T-helper 1 cell treated with Interleukin-12 subunit alpha and Interleukin-12 subunit beta and Interleukin-4 antibody, amounts not matched to agents 30 μg/mL and 1 μg/mL, for 36 hours (primary cell): Measurements from ENCODE around the gene NAALADL2.

Experiments used
- H3K27ac Mint-ChIP-seq: one replicate; pipeline ENCODE4 v1.8.0; 2021; ENCODE audit warnings: mild to moderate bottlenecking, mixed read lengths
- H3K27me3 Mint-ChIP-seq: one replicate; pipeline ENCODE4 v1.8.0; 2021; ENCODE audit warnings: low read depth, mixed read lengths
- H3K36me3 Mint-ChIP-seq: one replicate; pipeline ENCODE4 v1.8.0; 2021; ENCODE audit warnings: low read depth, mixed read lengths
- H3K4me1 Mint-ChIP-seq: one replicate; pipeline ENCODE4 v1.8.0; 2021; ENCODE audit warnings: low read depth, mixed read lengths
- H3K4me3 Mint-ChIP-seq: one replicate; pipeline ENCODE4 v1.8.0; 2021; ENCODE audit warnings: mild to moderate bottlenecking, moderate library complexity, mixed read lengths
- H3K9me3 Mint-ChIP-seq: one replicate; pipeline ENCODE4 v1.8.0; 2021; ENCODE audit warnings: mixed read lengths

NAALADL2 gene

DNA sequence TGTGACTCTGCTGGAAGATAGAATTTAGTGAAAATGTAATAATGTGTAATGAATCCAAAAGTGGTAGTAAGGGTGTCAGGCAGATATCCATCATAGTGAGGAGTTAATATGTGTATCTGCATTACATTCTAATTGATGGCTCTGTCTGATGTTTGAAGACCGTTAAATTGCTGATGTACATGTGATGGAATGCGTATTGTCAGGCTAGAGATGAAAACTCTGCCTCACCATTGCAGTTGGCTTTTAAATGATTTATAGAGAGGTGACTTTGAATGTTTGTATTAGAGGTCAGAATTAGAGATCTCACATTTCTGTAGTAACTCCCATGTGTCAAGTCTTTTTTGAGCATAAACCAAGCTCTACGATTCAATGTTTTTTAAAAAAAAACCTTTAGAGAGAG, 234.6 kb downstream of the NAALADL2 start:
- Mint-ChIP-seq H3K9me3 (no peaks in the 10 kb centered on the region), H3K4me3 (no peak overlapping the region)

DNA sequence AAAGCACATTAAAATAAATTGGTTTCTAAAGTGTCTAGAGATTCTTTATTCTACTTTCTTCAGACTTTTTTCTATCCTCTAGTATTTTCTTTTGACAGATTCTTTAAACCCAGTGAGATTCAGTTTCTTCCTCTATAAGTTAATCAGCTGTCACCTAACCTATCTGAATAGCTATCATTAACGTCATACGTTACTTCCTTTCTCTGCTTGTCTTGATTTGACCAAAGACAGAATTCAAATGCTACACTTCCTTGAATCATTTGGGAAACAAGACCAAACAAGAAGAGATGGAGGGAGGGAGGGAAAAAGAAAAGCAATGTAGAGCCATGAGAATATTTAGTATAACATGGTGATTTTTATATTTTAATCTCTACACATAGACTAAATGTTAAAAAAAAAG, 235.2 kb downstream of the NAALADL2 start:
- Mint-ChIP-seq H3K4me1 (no peaks in the 10 kb centered on the region), H3K27me3 (no peaks in the 10 kb centered on the region), H3K36me3 (no peaks in the 10 kb centered on the region), H3K4me3 (no peak overlapping the region), H3K9me3 (no peaks in the 10 kb centered on the region), H3K27ac (no peak overlapping the region)

More for the DNA sequence above, 234.6 kb downstream of the NAALADL2 start:
- Mint-ChIP-seq H3K4me1 (no peaks in the 10 kb centered on the region), H3K36me3 (no peaks in the 10 kb centered on the region), H3K27me3 (no peaks in the 10 kb centered on the region), H3K27ac (no peak overlapping the region)

DNA sequence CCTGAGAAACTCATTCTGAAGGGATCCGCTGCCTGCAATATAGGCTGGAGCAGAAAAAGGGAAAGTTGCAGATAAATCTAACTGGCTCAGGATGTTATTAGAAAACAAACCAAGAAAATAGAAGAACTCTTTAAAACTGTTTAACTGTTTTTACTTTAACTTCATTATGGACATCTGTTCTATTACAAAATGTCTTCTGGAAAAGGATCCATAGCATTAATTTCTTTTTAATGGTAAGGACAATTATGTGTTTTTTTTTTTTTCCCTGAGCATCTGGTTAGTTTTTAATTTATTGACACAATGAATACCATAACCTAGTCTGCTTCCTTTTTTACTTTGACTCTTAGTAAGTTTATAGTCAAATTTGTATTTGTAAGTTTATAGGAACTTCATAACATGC, 239.5 kb downstream of the NAALADL2 start:
- no peaks in the 10 kb centered on the region for H3K4me1 Mint-ChIP-seq
- H3K9me3 Mint-ChIP-seq = no peaks in the 10 kb centered on the region
- H3K4me3 Mint-ChIP-seq = no peak overlapping the region
- H3K27ac Mint-ChIP-seq = no peak overlapping the region
- no peaks in the 10 kb centered on the region for H3K27me3 Mint-ChIP-seq
- no peaks in the 10 kb centered on the region for H3K36me3 Mint-ChIP-seq

DNA sequence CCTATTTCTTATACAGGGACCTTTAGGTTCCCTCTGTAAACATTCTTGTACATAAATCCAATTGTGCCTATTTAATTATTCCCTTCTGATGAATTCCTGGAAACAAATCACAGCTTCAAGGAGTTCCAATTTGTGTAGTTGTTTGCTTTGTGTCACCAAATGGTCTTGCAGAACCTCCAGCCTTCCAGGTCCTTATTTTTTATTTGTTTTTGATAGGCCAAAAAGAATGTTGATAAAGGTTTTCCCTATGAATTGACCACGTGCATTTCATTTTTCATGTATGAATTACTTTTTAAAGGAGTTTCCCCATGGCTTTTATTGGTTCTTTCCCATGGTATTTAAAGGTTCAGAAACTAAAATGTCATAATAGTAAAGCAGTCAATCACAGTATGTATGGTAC, 243.0 kb downstream of the NAALADL2 start:
- H3K27ac Mint-ChIP-seq = no peak overlapping the region
- no peaks in the 10 kb centered on the region for H3K9me3 Mint-ChIP-seq
- H3K4me1 Mint-ChIP-seq = no peaks in the 10 kb centered on the region
- no peaks in the 10 kb centered on the region for H3K36me3 Mint-ChIP-seq
- H3K4me3 Mint-ChIP-seq = no peak overlapping the region
- H3K27me3 Mint-ChIP-seq = no peaks in the 10 kb centered on the region

DNA sequence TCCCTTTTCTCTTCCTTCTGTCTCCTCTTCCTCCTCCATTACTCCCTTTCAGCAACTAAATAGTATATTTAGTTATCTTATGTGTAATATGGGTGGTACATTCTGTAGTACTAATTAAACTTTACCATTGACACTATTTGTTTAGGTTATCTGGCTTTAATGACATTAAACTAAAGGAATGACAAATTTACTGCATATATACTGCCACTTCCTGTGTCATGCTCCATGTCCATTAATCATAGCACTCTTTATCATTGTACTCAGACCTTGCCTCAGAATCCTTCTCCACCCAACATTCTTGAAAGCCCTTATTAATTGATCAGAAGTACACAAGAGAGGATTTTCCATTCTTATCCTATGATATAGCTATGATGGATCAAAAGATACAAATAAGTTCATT, 244.2 kb downstream of the NAALADL2 start:
- H3K4me3 Mint-ChIP-seq = no peak overlapping the region

DNA sequence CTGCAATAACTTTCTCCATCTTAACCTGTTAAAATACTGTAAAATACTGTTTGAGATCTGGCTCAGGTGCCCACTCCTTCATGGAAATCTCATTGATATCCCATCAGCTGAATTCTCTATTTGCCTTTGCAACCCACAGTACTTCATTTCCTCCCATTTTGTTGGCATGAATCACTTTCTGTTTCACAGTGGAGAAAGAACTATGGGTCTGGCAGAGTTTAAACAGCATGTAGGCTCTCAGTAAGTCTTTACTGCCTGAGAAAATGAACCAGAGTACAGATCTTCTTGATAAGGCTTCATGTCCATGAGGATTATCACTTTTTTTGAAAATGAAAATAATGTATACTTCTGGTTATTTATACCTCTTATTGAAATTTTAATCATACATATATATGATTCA, 245.9 kb downstream of the NAALADL2 start:
- no peak overlapping the region for H3K27ac Mint-ChIP-seq
- no peak overlapping the region for H3K4me3 Mint-ChIP-seq
- H3K36me3 Mint-ChIP-seq = no peaks in the 10 kb centered on the region
- no peaks in the 10 kb centered on the region for H3K9me3 Mint-ChIP-seq
- H3K27me3 Mint-ChIP-seq = no peaks in the 10 kb centered on the region
- H3K4me1 Mint-ChIP-seq = no peaks in the 10 kb centered on the region

More for the DNA sequence above, 244.2 kb downstream of the NAALADL2 start:
- no peaks in the 10 kb centered on the region for H3K36me3 Mint-ChIP-seq
- H3K27me3 Mint-ChIP-seq = no peaks in the 10 kb centered on the region
- H3K4me1 Mint-ChIP-seq = no peaks in the 10 kb centered on the region
- H3K27ac Mint-ChIP-seq = no peak overlapping the region
- no peaks in the 10 kb centered on the region for H3K9me3 Mint-ChIP-seq

DNA sequence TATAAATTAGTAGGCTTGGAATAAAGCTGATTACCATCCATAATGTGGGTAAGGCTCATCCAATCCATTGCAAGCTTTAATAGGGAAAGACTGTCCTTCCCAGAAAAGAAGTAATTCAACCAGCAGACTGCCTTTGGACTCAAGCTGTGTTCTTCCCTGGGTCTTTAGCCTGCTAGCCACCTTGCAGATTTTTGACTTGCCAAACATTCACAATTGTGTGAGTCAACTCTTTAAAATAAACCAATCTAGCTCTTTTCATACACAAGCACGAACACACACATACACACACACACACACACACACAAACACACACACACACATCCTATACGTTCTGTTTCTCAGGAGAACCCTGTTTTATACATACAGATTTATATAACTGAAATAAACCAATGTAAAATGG, 248.1 kb downstream of the NAALADL2 start:
- no peak overlapping the region for H3K4me3 Mint-ChIP-seq
- H3K27ac Mint-ChIP-seq = no peak overlapping the region
- H3K36me3 Mint-ChIP-seq = no peaks in the 10 kb centered on the region
- no peaks in the 10 kb centered on the region for H3K4me1 Mint-ChIP-seq
- H3K9me3 Mint-ChIP-seq = no peaks in the 10 kb centered on the region
- no peaks in the 10 kb centered on the region for H3K27me3 Mint-ChIP-seq

DNA sequence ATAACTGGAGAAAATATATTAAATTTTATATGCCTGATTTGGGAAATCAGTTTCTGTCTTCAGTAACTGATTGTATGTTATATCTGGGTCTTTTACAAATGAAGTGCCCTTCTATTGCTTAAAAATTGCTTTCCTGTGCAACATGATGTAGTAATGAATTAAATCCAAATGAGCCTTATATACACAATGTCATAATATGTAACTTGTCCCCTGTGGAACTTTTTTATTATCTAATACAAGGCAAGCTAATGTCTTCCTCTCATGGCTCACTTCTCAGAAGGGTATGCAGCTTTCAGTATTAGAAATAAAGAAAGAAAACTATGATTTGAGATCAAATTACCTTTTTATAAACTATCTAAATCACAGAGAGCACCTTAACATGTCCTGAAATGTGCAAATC, 248.9 kb downstream of the NAALADL2 start:
- H3K4me1 Mint-ChIP-seq = no peaks in the 10 kb centered on the region
- H3K9me3 Mint-ChIP-seq = no peaks in the 10 kb centered on the region
- H3K36me3 Mint-ChIP-seq = no peaks in the 10 kb centered on the region
- H3K27me3 Mint-ChIP-seq = no peaks in the 10 kb centered on the region
- H3K4me3 Mint-ChIP-seq = no peak overlapping the region
- H3K27ac Mint-ChIP-seq = no peak overlapping the region

DNA sequence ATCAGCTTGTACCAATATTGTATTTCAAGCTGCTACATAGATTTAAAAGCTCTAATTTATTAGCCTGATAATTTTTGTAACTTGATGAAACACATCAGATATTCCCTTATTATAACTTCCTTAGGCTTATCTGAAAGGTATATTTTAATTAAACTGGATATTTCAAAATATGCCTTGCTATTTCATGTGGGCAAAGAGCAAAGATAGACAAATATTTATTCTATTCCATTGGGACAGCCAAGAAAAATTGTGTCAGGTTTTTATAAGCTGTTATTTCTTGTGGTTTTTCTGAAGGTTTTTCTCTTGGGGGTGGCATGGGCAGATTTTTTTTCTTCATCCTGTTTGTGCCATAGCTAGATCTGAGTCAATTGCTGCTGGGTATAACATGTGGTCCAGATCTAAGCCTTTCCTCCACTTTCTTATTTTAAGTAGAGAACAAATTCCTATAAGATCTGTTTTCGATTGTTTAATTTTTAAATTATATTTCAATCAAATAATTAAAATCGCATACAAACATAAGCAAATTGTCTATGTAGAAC, 249.5 kb downstream of the NAALADL2 start:
- no peak overlapping the region for H3K27ac Mint-ChIP-seq
- H3K9me3 Mint-ChIP-seq = no peaks in the 10 kb centered on the region
- H3K4me3 Mint-ChIP-seq = no peak overlapping the region
- no peaks in the 10 kb centered on the region for H3K4me1 Mint-ChIP-seq
- no peaks in the 10 kb centered on the region for H3K27me3 Mint-ChIP-seq
- no peaks in the 10 kb centered on the region for H3K36me3 Mint-ChIP-seq

DNA sequence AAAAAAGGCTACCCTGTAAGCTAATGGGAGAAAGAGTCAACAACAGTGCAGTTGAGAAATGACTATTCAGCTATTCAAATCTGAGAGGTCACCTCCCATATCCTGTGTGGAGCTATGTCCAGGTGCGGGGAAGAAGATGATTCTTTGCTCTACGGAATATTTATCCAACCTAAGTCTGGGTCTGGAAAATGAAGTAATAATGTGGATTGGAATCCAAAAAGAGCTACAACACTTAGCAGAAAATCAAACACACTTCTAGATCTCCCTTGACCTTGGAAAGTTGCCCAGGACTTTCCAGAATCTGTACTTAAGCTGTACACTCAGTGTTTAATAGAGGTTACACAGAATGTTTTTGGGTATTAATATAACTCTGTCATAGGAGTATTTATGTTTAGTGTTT, 251.9 kb downstream of the NAALADL2 start:
- Mint-ChIP-seq H3K27me3 (no peaks in the 10 kb centered on the region), H3K9me3 (peaks cover 3% of the 10 kb centered on the region), H3K36me3 (no peaks in the 10 kb centered on the region), H3K4me3 (no peak overlapping the region), H3K27ac (no peak overlapping the region), H3K4me1 (no peaks in the 10 kb centered on the region)

DNA sequence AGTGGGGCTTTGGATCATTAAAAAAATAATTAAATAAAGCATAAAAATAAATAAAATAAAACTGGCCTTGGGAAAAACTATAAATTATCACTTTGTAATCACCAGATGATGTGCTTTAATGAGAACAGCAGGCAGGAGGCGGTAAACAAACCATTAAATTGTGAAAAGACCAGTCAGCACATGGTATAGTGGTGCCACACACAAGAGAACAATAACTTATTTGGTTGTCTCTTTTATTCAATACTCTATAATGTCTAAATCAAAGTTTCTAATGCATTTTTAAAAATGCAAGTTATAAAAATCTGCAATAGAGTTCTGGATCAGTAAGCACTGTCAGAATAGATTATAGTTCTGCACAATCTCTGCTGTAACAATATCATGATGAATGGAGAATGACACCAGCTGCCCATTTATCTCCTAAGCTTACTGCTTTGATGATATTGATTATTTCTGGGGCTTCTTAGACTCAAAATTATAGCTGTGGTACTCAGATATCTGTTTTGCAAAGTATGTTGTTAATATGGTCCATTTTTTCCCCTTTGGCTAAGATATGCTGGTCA, 259.3 kb downstream of the NAALADL2 start:
- no peaks in the 10 kb centered on the region for H3K27me3 Mint-ChIP-seq

DNA sequence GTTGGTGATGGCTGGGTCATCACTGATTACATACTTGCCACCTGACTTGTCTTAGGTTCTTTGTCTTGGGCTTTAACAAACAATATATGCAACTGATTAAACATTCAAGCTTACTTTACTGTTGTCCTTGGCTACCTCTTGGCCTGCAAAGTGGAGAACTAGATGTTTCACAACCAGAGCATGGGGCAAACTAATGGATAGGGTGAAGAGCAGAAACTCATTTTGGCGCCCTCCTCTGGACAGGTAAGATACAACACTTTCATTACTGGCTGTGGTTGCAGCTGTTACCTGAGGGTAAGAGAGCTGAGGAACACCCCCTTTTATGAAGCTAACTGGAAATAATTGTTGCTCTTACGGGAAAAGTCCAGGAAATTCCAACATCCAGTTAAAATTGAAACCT, 262.1 kb downstream of the NAALADL2 start:
- no peak overlapping the region for H3K27ac Mint-ChIP-seq
- H3K9me3 Mint-ChIP-seq = no peaks in the 10 kb centered on the region
- H3K4me1 Mint-ChIP-seq = no peaks in the 10 kb centered on the region
- no peak overlapping the region for H3K4me3 Mint-ChIP-seq
- no peaks in the 10 kb centered on the region for H3K27me3 Mint-ChIP-seq
- no peaks in the 10 kb centered on the region for H3K36me3 Mint-ChIP-seq

More for the DNA sequence above, 259.3 kb downstream of the NAALADL2 start:
- no peak overlapping the region for H3K27ac Mint-ChIP-seq
- peaks cover 3% of the 10 kb centered on the region for H3K9me3 Mint-ChIP-seq
- H3K4me1 Mint-ChIP-seq = no peaks in the 10 kb centered on the region
- no peaks in the 10 kb centered on the region for H3K36me3 Mint-ChIP-seq
- H3K4me3 Mint-ChIP-seq = no peak overlapping the region

DNA sequence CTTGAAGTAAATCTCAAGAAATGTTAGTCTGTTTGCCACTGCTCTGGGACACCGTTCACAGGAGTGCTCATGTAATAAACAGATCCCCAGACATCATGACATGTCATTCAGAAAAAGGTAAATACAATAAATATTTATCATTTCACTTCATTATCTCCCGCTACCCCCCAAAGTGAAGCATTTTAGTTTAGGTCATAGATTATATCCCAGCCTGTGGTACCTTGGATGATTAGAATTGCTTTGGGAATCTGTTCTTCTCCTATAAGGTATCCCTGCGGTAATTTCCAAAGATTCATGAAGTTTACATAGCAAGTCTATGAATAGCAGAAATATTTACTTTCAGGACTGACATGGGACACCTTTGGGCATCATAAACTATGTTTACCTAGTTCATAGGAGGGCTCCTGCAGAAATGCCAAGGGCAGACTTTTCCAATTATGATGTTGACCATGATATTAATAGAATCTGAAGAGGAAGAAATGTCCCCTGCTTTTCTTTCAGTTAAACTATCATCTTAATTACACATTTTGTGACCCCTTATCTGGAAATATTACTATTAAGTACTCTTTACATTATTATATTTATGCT, 268.0 kb downstream of the NAALADL2 start:
- Mint-ChIP-seq H3K36me3 (no peaks in the 10 kb centered on the region), H3K27me3 (no peaks in the 10 kb centered on the region), H3K9me3 (no peaks in the 10 kb centered on the region), H3K27ac (no peak overlapping the region), H3K4me1 (no peaks in the 10 kb centered on the region), H3K4me3 (no peak overlapping the region)

DNA sequence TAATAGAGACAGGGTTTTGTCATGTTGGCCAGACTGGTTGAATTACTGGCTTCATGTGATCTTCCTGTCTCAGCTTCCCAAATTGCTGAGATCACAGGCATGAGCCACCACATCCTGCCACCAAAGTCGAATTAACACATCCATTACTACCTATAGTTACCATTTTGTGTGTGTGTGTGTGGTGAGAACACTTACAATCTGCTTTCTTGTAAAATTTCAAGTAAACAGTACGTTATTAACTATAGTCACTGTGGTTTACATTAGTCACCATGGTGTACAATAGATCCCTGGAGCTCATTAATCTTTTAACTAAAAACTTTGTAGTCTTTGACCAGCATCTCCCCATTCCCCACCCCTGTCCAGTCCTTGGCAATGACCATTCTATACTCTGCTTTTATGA, 270.0 kb downstream of the NAALADL2 start:
- Mint-ChIP-seq H3K4me1 (no peaks in the 10 kb centered on the region), H3K9me3 (peaks cover 5% of the 10 kb centered on the region), H3K36me3 (no peaks in the 10 kb centered on the region), H3K4me3 (no peak overlapping the region), H3K27me3 (no peaks in the 10 kb centered on the region), H3K27ac (no peak overlapping the region)

DNA sequence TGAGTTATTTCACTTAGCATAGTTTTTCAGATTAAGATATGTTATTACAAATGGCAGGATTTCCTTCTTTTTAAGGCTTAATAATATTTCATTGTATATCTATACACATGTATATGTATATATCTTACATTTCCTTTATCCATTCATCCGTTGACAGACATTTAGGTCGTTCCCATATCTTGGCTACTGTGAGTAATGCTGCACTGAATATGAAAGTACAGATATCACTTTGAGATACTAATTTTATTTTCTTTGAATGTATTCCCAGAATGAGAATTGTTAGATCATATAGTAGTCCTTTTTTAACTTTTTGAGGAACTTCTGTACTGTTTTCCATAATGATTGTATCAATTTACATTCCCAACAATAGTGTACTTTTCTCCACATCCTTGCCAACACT, 270.4 kb downstream of the NAALADL2 start:
- Mint-ChIP-seq H3K36me3 (no peaks in the 10 kb centered on the region), H3K4me3 (no peak overlapping the region), H3K9me3 (peaks cover 5% of the 10 kb centered on the region)

More for the DNA sequence above, 270.4 kb downstream of the NAALADL2 start:
- Mint-ChIP-seq H3K27ac (no peak overlapping the region), H3K4me1 (no peaks in the 10 kb centered on the region), H3K27me3 (no peaks in the 10 kb centered on the region)
